ENCODE results near the gene ASPN. TPM values are rescaled to one million over a fixed set of nuclear protein-coding genes. Genes with fewer than 3 reads are reported as not detected.

Gene ASPN
- total RNA-seq, 4 donors from 2014 or later, result 1.5 to 102 (median 3.9) TPM

GRCh38 chr9:92468206-92468605, 14.1 kb downstream of the ASPN start:
- H3K4me1 ChIP-seq, result peaks cover 0 to 6% (median 0%) of the 10 kb centered on the region in 4 donors
- TF ChIP-seq EP300 (IDR thresholded peaks at IDR 0.05; ENCODE audit: low read depth) (no peak), CTCF (IDR thresholded peaks at IDR 0.05) (no peak)
- DNase-seq, result no peak
- H3K27me3 ChIP-seq, result no peaks in the 10 kb centered on the region
- H3K4me3 ChIP-seq, result no peak overlapping the region
- in situ Hi-C loops (cut with MboI; ENCODE audit: low pct_ligation_motif_present in 1 of 4, low pct_unique_long_range_greater_than_20kb in 1 of 4, low sequenced_read_pairs in 3 of 4), result no loop called here
- WGBS, 2 donors (ENCODE audit: low coverage in 1 of 2), result 91 to 100% methylated on average over 2 of the region's 2 CpGs
- no peak overlapping the region for H3K27ac ChIP-seq
- H3K36me3 ChIP-seq, result no peaks in the 10 kb centered on the region
- intact Hi-C loops (cut with DNase I; ENCODE audit: low total_unique reads), result no loop called here
- H3K9me3 ChIP-seq, result no peaks in the 10 kb centered on the region

- in situ Hi-C loops (cut with MboI; ENCODE audit: low pct_ligation_motif_present in 1 of 4, low pct_unique_long_range_greater_than_20kb in 1 of 4, low sequenced_read_pairs in 3 of 4), result no loop called here
- intact Hi-C loops (cut with DNase I; ENCODE audit: low total_unique reads), result no loop called here
- no peak for TF ChIP-seq POLR2A (IDR thresholded peaks at IDR 0.05)
- no peak for TF ChIP-seq POLR2AphosphoS5 (IDR thresholded peaks at IDR 0.05)
- TF ChIP-seq CTCF (IDR thresholded peaks at IDR 0.05), result no peak
- no peak for TF ChIP-seq EP300 (IDR thresholded peaks at IDR 0.05; ENCODE audit: low read depth)
- H3K36me3 ChIP-seq, result no peaks in the 10 kb centered on the region
- no peaks in the 10 kb centered on the region for H3K27me3 ChIP-seq
- H3K9me3 ChIP-seq, result no peaks in the 10 kb centered on the region
- DNase-seq, result no peak
- no peak overlapping the region for H3K4me3 ChIP-seq
- 85 to 89% methylated on average over 2 of the region's 2 CpGs for WGBS, 2 donors (ENCODE audit: low coverage in 1 of 2)
- peaks cover 0 to 6% (median 0%) of the 10 kb centered on the region in 4 donors for H3K4me1 ChIP-seq
- no peak overlapping the region for H3K27ac ChIP-seq
These were observed 14.8 kb downstream of the ASPN start for GRCh38 chr9:92467511-92467910.

GRCh38 chr9:92467041-92467440, 15.3 kb downstream of the ASPN start:
- DNase-seq, result no peak
- WGBS, 2 donors (ENCODE audit: low coverage in 1 of 2), result 100% methylated on average over 1 of the region's 1 CpG
- in situ Hi-C loops (cut with MboI; ENCODE audit: low pct_ligation_motif_present in 1 of 4, low pct_unique_long_range_greater_than_20kb in 1 of 4, low sequenced_read_pairs in 3 of 4), result no loop called here
- Histone ChIP-seq H3K27me3 (no peaks in the 10 kb centered on the region), H3K27ac (no peak overlapping the region), H3K4me3 (no peak overlapping the region), H3K9me3 (no peaks in the 10 kb centered on the region), H3K4me1 (peaks cover 0 to 6% (median 0%) of the 10 kb centered on the region in 4 donors), H3K36me3 (no peaks in the 10 kb centered on the region)
- TF ChIP-seq POLR2AphosphoS5 (IDR thresholded peaks at IDR 0.05), result no peak
- no peak for TF ChIP-seq EP300 (IDR thresholded peaks at IDR 0.05; ENCODE audit: low read depth)
- no peak for TF ChIP-seq CTCF (IDR thresholded peaks at IDR 0.05)
- TF ChIP-seq POLR2A (IDR thresholded peaks at IDR 0.05), result no peak
- intact Hi-C loops (cut with DNase I; ENCODE audit: low total_unique reads), result no loop called here

- in situ Hi-C loops (cut with MboI; ENCODE audit: low pct_ligation_motif_present in 1 of 4, low pct_unique_long_range_greater_than_20kb in 1 of 4, low sequenced_read_pairs in 3 of 4) (no loop called here), intact Hi-C loops (cut with DNase I; ENCODE audit: low total_unique reads) (no loop called here)
- H3K27ac ChIP-seq, result peak overlapping the region; percentile 48 to 74 (median 73)
- no peaks in the 10 kb centered on the region for H3K36me3 ChIP-seq
- H3K4me3 ChIP-seq, result no peak overlapping the region
- no peaks in the 10 kb centered on the region for H3K9me3 ChIP-seq
- H3K27me3 ChIP-seq, result no peaks in the 10 kb centered on the region
- H3K4me1 ChIP-seq, result peaks cover 0 to 6% (median 0%) of the 10 kb centered on the region in 4 donors
- TF ChIP-seq POLR2A (IDR thresholded peaks at IDR 0.05) (no peak), EP300 (IDR thresholded peaks at IDR 0.05; ENCODE audit: low read depth) (no peak), POLR2AphosphoS5 (IDR thresholded peaks at IDR 0.05) (peak in 2 of 3 donors; percentile 52 to 59)
- WGBS, 2 donors (ENCODE audit: low coverage in 1 of 2), result 64 to 71% methylated on average over 3 of the region's 3 CpGs
- DNase-seq, result no peak
These were observed 18.3 kb downstream of the ASPN start for GRCh38 chr9:92463984-92464383.

GRCh38 chr9:92463387-92463786, 18.9 kb downstream of the ASPN start:
- no peaks in the 10 kb centered on the region for H3K36me3 ChIP-seq
- H3K4me3 ChIP-seq, result no peak overlapping the region
- no peak for DNase-seq
- TF ChIP-seq CTCF (IDR thresholded peaks at IDR 0.05) (no peak), EP300 (IDR thresholded peaks at IDR 0.05; ENCODE audit: low read depth) (no peak), POLR2AphosphoS5 (IDR thresholded peaks at IDR 0.05) (no peak), POLR2A (IDR thresholded peaks at IDR 0.05) (no peak)
- no peaks in the 10 kb centered on the region for H3K27me3 ChIP-seq
- intact Hi-C loops (cut with DNase I; ENCODE audit: low total_unique reads), result no loop called here
- H3K27ac ChIP-seq, result peak overlapping the region; percentile 24 to 74 (median 58)
- H3K9me3 ChIP-seq, result no peaks in the 10 kb centered on the region
- in situ Hi-C loops (cut with MboI; ENCODE audit: low pct_ligation_motif_present in 1 of 4, low pct_unique_long_range_greater_than_20kb in 1 of 4, low sequenced_read_pairs in 3 of 4), result no loop called here
- H3K4me1 ChIP-seq, result peaks cover 0 to 6% (median 0%) of the 10 kb centered on the region in 4 donors

Measured in transverse colon (tissue), 4 donors.